HCT116 (cell line): ENCODE data around the gene EVA1A. TPM values are rescaled to one million over a fixed set of nuclear protein-coding genes. Genes with fewer than 3 reads are reported as not detected.

Experiments used
- ATAC-seq: fragments of 200-7000 bp; cut with Tn5 transposase; 2 replicates; pipeline ENCODE4 v1.9.1; 2020; ENCODE audit warnings: mild to moderate bottlenecking, moderate library complexity
- BruUV-seq: library from RNA; stranded (reverse); fragments of 400-500 nt; replicated peaks from 2 replicates; lab custom pipeline; 2021; lab: Mats Ljungman, UMichigan
- CTCF ChIA-PET: fragments of 300-600 bp; sonication (Branson Sonifier 250); formaldehyde crosslinking; loops from one replicate; lab custom pipeline; 2021; ENCODE audit warnings: antibody characterized with exemption; lab: Charles Lee
- POLR2A ChIA-PET: fragments of 300-600, 350-600 bp; sonication (Branson Sonifier 250); formaldehyde crosslinking; loops from one replicate; lab custom pipeline; 2021; ENCODE audit warnings: antibody characterized with exemption; lab: Charles Lee
- RAD21 ChIA-PET, 2 experiments: fragments of 300-600 bp; sonication (Branson Sonifier 250); formaldehyde crosslinking; loops; one replicate each; lab custom pipeline; 2023; ENCODE audit warnings: low total read pairs in 2 of 2; ENCODE audit not compliant: uncharacterized antibody in 2 of 2, unreplicated experiment in 2 of 2, low non-redundant PET in 1 of 2; lab: Charles Lee
- DNase-seq: peaks from one replicate; pipeline ENCODE4 v3.0.0-alpha.2; 2010; ENCODE audit warnings: low read depth, low spot score
- H2AFZ ChIP-seq: fragments of 200-600 bp; shearing (Covaris generic), sonication (generic); 2 replicates; pipeline ENCODE4 v1.6.1; 2017; ENCODE audit warnings: low read depth, mixed run types, mixed read lengths, antibody characterized with exemption, low read length; ENCODE audit not compliant: poor library complexity, severe bottlenecking
- H3K27ac ChIP-seq: 2 replicates; pipeline ENCODE4 v1.5.1; 2012; ENCODE audit warnings: low read depth, low read length
- H3K27me3 ChIP-seq: fragments of 200-600 bp; sonication (generic); 2 replicates; pipeline ENCODE4 v1.6.1; 2016; ENCODE audit warnings: mixed run types, low read length, mixed read lengths; ENCODE audit not compliant: insufficient read depth
- H3K36me3 ChIP-seq, 2 experiments: fragments of 200-500 bp in 1 of 2; fragments of 200-600 bp in 1 of 2; sonication (Bioruptor generic) in 1 of 2; sonication (generic) in 1 of 2; 2 replicates each; pipeline versions ENCODE4 v1.5.1 to v1.6.1; 2014 to 2016; ENCODE audit warnings: low read length in 2 of 2, inconsistent platforms in 1 of 2, mixed read lengths in 1 of 2, mixed run types in 1 of 2; ENCODE audit not compliant: insufficient read depth in 2 of 2, control insufficient read depth in 1 of 2
- H3K4me1 ChIP-seq, 2 experiments: fragments of 200-600 bp in 1 of 2; sonication (generic) in 1 of 2; 2 replicates each; pipeline versions ENCODE4 v1.5.1 to v1.6.1; 2012 to 2017; ENCODE audit warnings: low read length in 2 of 2, inconsistent platforms in 1 of 2, mild to moderate bottlenecking in 1 of 2, mixed read lengths in 1 of 2, mixed run types in 1 of 2, moderate library complexity in 1 of 2; ENCODE audit not compliant: insufficient read depth in 2 of 2, control insufficient read depth in 1 of 2
- H3K4me2 ChIP-seq: fragments of 200-600 bp; sonication (generic); 2 replicates; pipeline ENCODE4 v1.6.1; 2017; ENCODE audit warnings: mixed run types, low read length, mixed read lengths
- H3K4me3 ChIP-seq, 2 experiments: fragments of 200-600 bp in 1 of 2; sonication (generic) in 1 of 2; replicated peaks in 1 of 2; 2 replicates each; pipeline ENCODE4 v1.5.1; 2011 to 2016; ENCODE audit warnings: low read length in 2 of 2, control low read depth in 1 of 2, low read depth in 1 of 2, mild to moderate bottlenecking in 1 of 2, mixed read lengths in 1 of 2, mixed run types in 1 of 2
- H3K79me2 ChIP-seq: fragments of 200-600 bp; sonication (generic); 2 replicates; pipeline ENCODE4 v1.6.1; 2017; ENCODE audit warnings: mild to moderate bottlenecking, mixed run types, low read length, moderate library complexity, mixed read lengths; ENCODE audit not compliant: insufficient read depth
- H3K9ac ChIP-seq: fragments of 200-600 bp; sonication (generic); 2 replicates; pipeline ENCODE4 v1.6.1; 2016; ENCODE audit warnings: low read length, mixed read lengths
- H3K9me2 ChIP-seq: fragments of 200-600 bp; sonication (generic), shearing (Covaris generic); 2 replicates; pipeline ENCODE4 v1.6.1; 2017; ENCODE audit warnings: mixed run types, mild to moderate bottlenecking, moderate library complexity; ENCODE audit not compliant: insufficient read depth
- H3K9me3 ChIP-seq, 2 experiments: fragments of 200-500 bp in 1 of 2; fragments of 200-600 bp in 1 of 2; sonication (Bioruptor generic) in 1 of 2; sonication (generic) in 1 of 2; 2 replicates each; pipeline ENCODE4 v1.6.1; 2014 to 2017; ENCODE audit warnings: low read length in 2 of 2, mixed read lengths in 2 of 2, inconsistent platforms in 1 of 2, low read depth in 1 of 2, mild to moderate bottlenecking in 1 of 2, mixed run types in 1 of 2, moderate library complexity in 1 of 2; ENCODE audit not compliant: control insufficient read depth in 1 of 2, insufficient read depth in 1 of 2
- H4K20me1 ChIP-seq: fragments of 200-600 bp; sonication (generic), shearing (Covaris generic); 2 replicates; pipeline ENCODE4 v1.6.1; 2017; ENCODE audit warnings: mixed run types, mild to moderate bottlenecking, moderate library complexity; ENCODE audit not compliant: insufficient read depth
- ATF3 ChIP-seq: IDR thresholded peaks from 2 replicates; pipeline ENCODE4 v1.6.1; 2012
- CBX3 ChIP-seq: IDR thresholded peaks from 2 replicates; pipeline ENCODE4 v1.6.1; 2012; ENCODE audit warnings: low read depth
- CEBPB ChIP-seq: IDR thresholded peaks from 2 replicates; pipeline ENCODE4 v1.6.1; 2012; ENCODE audit warnings: low read depth
- CTCF ChIP-seq, 3 experiments: fragments of 200-600 bp in 1 of 3; sonication (generic) in 1 of 3; IDR thresholded peaks in 2 of 3; conservative IDR thresholded peaks in 1 of 3; 2 replicates each; pipeline ENCODE4 v1.5.1; 2012 to 2017; ENCODE audit warnings: low read depth in 2 of 3, low read length in 2 of 3, antibody characterized with exemption in 1 of 3, borderline replicate concordance in 1 of 3, control low read depth in 1 of 3, mild to moderate bottlenecking in 1 of 3, mixed read lengths in 1 of 3, mixed run types in 1 of 3, moderate library complexity in 1 of 3; ENCODE audit not compliant: insufficient read depth in 1 of 3
- EGR1 ChIP-seq: IDR thresholded peaks from 2 replicates; pipeline ENCODE4 v1.6.1; 2012; ENCODE audit warnings: low read depth
- ELF1 ChIP-seq: IDR thresholded peaks from 2 replicates; pipeline ENCODE4 v1.6.1; 2012; ENCODE audit warnings: low read depth, borderline replicate concordance
- EZH2 ChIP-seq: fragments of 200-600 bp; sonication (generic); IDR thresholded peaks from 2 replicates; pipeline ENCODE4 v1.6.1; 2017; ENCODE audit warnings: antibody characterized with exemption, mixed run types
- FOSL1 ChIP-seq: IDR thresholded peaks from 2 replicates; pipeline ENCODE4 v1.6.1; 2012; ENCODE audit warnings: low read depth
- JUND ChIP-seq: IDR thresholded peaks from 2 replicates; pipeline ENCODE4 v1.6.1; 2012
- MAX ChIP-seq: IDR thresholded peaks from 2 replicates; pipeline ENCODE4 v1.6.1; 2012
- POLR2A ChIP-seq: IDR thresholded peaks from 2 replicates; pipeline ENCODE4 v1.7.0; 2011; ENCODE audit warnings: borderline replicate concordance; ENCODE audit not compliant: insufficient read depth, insufficient read length; ENCODE audit errors: extremely low read depth
- POLR2AphosphoS5 ChIP-seq: IDR thresholded peaks from 2 replicates; pipeline ENCODE4 v1.6.1; 2011; ENCODE audit warnings: mild to moderate bottlenecking, low read depth, low read length, moderate library complexity
- RAD21 ChIP-seq: IDR thresholded peaks from 2 replicates; pipeline ENCODE4 v1.6.1; 2012; ENCODE audit warnings: low read depth, mild to moderate bottlenecking
- SRF ChIP-seq: IDR thresholded peaks from 2 replicates; pipeline ENCODE4 v1.6.1; 2012; ENCODE audit warnings: low read depth
- TCF7L2 ChIP-seq: IDR thresholded peaks from 2 replicates; pipeline ENCODE4 v1.7.0; 2011; ENCODE audit warnings: borderline replicate concordance, inconsistent platforms; ENCODE audit not compliant: insufficient read depth, insufficient read length; ENCODE audit errors: extremely low read depth
- YY1 ChIP-seq: IDR thresholded peaks from 2 replicates; pipeline ENCODE4 v1.6.1; 2011; ENCODE audit warnings: low read length, low read depth, moderate library complexity, mild to moderate bottlenecking; ENCODE audit not compliant: insufficient replicate concordance; ENCODE audit errors: extremely low read depth
- ZBTB33 ChIP-seq: IDR thresholded peaks from 2 replicates; pipeline ENCODE4 v1.6.1; 2011; ENCODE audit warnings: mild to moderate bottlenecking, low read length, moderate library complexity; ENCODE audit not compliant: insufficient replicate concordance; ENCODE audit errors: extremely low read depth
- ZNF274 ChIP-seq: fragments of 200-500 bp; sonication (Bioruptor generic); IDR thresholded peaks from 2 replicates; pipeline ENCODE4 v1.6.1; 2014; ENCODE audit warnings: mild to moderate bottlenecking, low read depth, low read length, inconsistent platforms
- intact Hi-C: fragments of 100-400 bp; cut with micrococcal nuclease; formaldehyde crosslinking; loops from 2 replicates; pipeline ENCODE4 v1.10.0; 2022
- total RNA-seq: library from RNA; stranded (reverse); gene quantifications from one replicate; pipeline ENCODE4 v1.2.1, GENCODE V29; 2021; ENCODE audit not compliant: unreplicated experiment
- TF ChIP-seq, protein P1 (sequence below): IDR thresholded peaks from 2 replicates; pipeline ENCODE4 v1.6.1; 2012; ENCODE audit warnings: low read depth

EVA1A gene
- total RNA-seq, 1 experiment from 2014 or later: 2.8 TPM

- H2AFZ ChIP-seq: no peak overlapping the region
- ATAC-seq (no peak), DNase-seq (no peak)
- no peak overlapping the region for H3K4me3 ChIP-seq
- no peaks in the 10 kb centered on the region for H3K9me3 ChIP-seq
- no peaks in the 10 kb centered on the region for H4K20me1 ChIP-seq
- no peaks in the 10 kb centered on the region for H3K79me2 ChIP-seq
- ChIA-PET POLR2A (no interaction called here), CTCF (no interaction called here)
- no peaks in the 10 kb centered on the region for H3K9me2 ChIP-seq
- BruUV-seq: no TSS peak
- H3K4me1 ChIP-seq: no peaks in the 10 kb centered on the region
- TF ChIP-seq, protein P1, sequence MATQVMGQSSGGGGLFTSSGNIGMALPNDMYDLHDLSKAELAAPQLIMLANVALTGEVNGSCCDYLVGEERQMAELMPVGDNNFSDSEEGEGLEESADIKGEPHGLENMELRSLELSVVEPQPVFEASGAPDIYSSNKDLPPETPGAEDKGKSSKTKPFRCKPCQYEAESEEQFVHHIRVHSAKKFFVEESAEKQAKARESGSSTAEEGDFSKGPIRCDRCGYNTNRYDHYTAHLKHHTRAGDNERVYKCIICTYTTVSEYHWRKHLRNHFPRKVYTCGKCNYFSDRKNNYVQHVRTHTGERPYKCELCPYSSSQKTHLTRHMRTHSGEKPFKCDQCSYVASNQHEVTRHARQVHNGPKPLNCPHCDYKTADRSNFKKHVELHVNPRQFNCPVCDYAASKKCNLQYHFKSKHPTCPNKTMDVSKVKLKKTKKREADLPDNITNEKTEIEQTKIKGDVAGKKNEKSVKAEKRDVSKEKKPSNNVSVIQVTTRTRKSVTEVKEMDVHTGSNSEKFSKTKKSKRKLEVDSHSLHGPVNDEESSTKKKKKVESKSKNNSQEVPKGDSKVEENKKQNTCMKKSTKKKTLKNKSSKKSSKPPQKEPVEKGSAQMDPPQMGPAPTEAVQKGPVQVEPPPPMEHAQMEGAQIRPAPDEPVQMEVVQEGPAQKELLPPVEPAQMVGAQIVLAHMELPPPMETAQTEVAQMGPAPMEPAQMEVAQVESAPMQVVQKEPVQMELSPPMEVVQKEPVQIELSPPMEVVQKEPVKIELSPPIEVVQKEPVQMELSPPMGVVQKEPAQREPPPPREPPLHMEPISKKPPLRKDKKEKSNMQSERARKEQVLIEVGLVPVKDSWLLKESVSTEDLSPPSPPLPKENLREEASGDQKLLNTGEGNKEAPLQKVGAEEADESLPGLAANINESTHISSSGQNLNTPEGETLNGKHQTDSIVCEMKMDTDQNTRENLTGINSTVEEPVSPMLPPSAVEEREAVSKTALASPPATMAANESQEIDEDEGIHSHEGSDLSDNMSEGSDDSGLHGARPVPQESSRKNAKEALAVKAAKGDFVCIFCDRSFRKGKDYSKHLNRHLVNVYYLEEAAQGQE: no peak
- TF ChIP-seq TCF7L2 (no peak), MAX (no peak), ELF1 (no peak), SRF (no peak), JUND (no peak), ZBTB33 (no peak), YY1 (no peak), CTCF (IDR thresholded peaks at IDR 0.05 in 2 of 3, conservative IDR thresholded peaks at IDR 0.05 in 1 of 3; ENCODE audit: borderline replicate concordance in 1 of 3, insufficient read depth in 1 of 3, low read depth in 2 of 3, low read length in 2 of 3) (no peak), ATF3 (no peak), CBX3 (no peak), POLR2A (no peak), FOSL1 (no peak), CEBPB (no peak), EGR1 (no peak), RAD21 (no peak), POLR2AphosphoS5 (no peak), ZNF274 (no peak), EZH2 (no peak)
- TF ChIP-seq, all 23 proteins: peak for 0
- intact Hi-C loops: no loop called here
- Histone ChIP-seq H3K9ac (no peak overlapping the region), H3K27me3 (peaks cover 16% of the 10 kb centered on the region), H3K27ac (no peak overlapping the region), H3K4me2 (no peak overlapping the region), H3K36me3 (no peaks in the 10 kb centered on the region)
- RAD21 ChIA-PET: no interaction called here
Measured at GRCh38 chr2:75570024-75570947, 9.5 kb upstream of the EVA1A start.
